ENCODE results near the gene ROCK2.

ROCK2 gene

GRCh38 chr2:11152591-11152990 lies 191.8 kb downstream of the ROCK2 start:
- no peak overlapping the region for H3K27ac ChIP-seq
- TF ChIP-seq CTCF (conservative IDR thresholded peaks at IDR 0.05) = no peak
- TF ChIP-seq ZFX (IDR thresholded peaks at IDR 0.05) = no peak

- TF ChIP-seq CTCF (conservative IDR thresholded peaks at IDR 0.05) (no peak), ZFX (IDR thresholded peaks at IDR 0.05) (no peak)
- no peak overlapping the region for H3K27ac ChIP-seq
Observed at GRCh38 chr2:11147263-11147662, 197.2 kb downstream of the ROCK2 start.

GRCh38 chr2:11146076-11146475 lies 198.4 kb downstream of the ROCK2 start:
- H3K27ac ChIP-seq = no peak overlapping the region
- TF ChIP-seq ZFX (IDR thresholded peaks at IDR 0.05) (no peak), CTCF (conservative IDR thresholded peaks at IDR 0.05) (no peak)

GRCh38 chr2:11145350-11145749 lies 199.1 kb downstream of the ROCK2 start:
- TF ChIP-seq CTCF (conservative IDR thresholded peaks at IDR 0.05) (no peak), ZFX (IDR thresholded peaks at IDR 0.05) (no peak)
- no peak overlapping the region for H3K27ac ChIP-seq

GRCh38 chr2:11144738-11145079 lies 199.7 kb downstream of the ROCK2 start:
- H3K27ac ChIP-seq = no peak overlapping the region
- TF ChIP-seq ZFX (IDR thresholded peaks at IDR 0.05) = no peak
- TF ChIP-seq CTCF (conservative IDR thresholded peaks at IDR 0.05) = no peak

GRCh38 chr2:11144077-11144737 lies 200.2 kb downstream of the ROCK2 start:
- H3K27ac ChIP-seq = no peak overlapping the region
- TF ChIP-seq ZFX (IDR thresholded peaks at IDR 0.05) (no peak), CTCF (conservative IDR thresholded peaks at IDR 0.05) (no peak)

- no peak overlapping the region for H3K27ac ChIP-seq
- no peak for TF ChIP-seq CTCF (conservative IDR thresholded peaks at IDR 0.05)
- no peak for TF ChIP-seq ZFX (IDR thresholded peaks at IDR 0.05)
Observed at GRCh38 chr2:11142987-11143386, 201.4 kb downstream of the ROCK2 start.

All from C4-2B (cell line).